Psoas muscle (tissue), 8 donors: ENCODE measurements around the gene CPTP. TPM values are rescaled to one million over a fixed set of nuclear protein-coding genes. Genes with fewer than 3 reads are reported as not detected.
A peak's percentile ranks its signal among the peaks of the same experiment; 100 is the strongest.

Source experiments
- ATAC-seq, 4 donors: fragments of 200-7000 bp; cut with Tn5 transposase; one replicate each; pipeline ENCODE4 v1.9.1; 2020; ENCODE audit warnings: moderate library complexity in 3 of 4, mild to moderate bottlenecking in 2 of 4
- DNase-seq, 2 donors: peaks; one replicate each; pipeline ENCODE4 v3.0.0-alpha.2; 2020
- H3K27ac ChIP-seq: fragments of 200-600 bp; one replicate; pipeline ENCODE4 v1.8.0; 2022
- H3K27me3 ChIP-seq, 3 donors: fragments of 200-600 bp in 1 of 3; one replicate each; pipeline versions ENCODE4 v1.6.1 to v1.8.0; 2013 to 2022; ENCODE audit warnings: low read length in 2 of 3, mild to moderate bottlenecking in 2 of 3, moderate library complexity in 1 of 3; ENCODE audit not compliant: insufficient read depth in 3 of 3
- H3K36me3 ChIP-seq, 2 donors: fragments of 200-600 bp in 1 of 2; one replicate each; pipeline versions ENCODE4 v1.6.1 to v1.8.0; 2013 to 2022; ENCODE audit warnings: low read depth in 1 of 2, mild to moderate bottlenecking in 1 of 2, moderate library complexity in 1 of 2; ENCODE audit not compliant: insufficient read depth in 1 of 2
- H3K4me1 ChIP-seq: fragments of 200-600 bp; one replicate; pipeline ENCODE4 v1.8.0; 2022
- H3K4me3 ChIP-seq: fragments of 200-600 bp; one replicate; pipeline ENCODE4 v1.8.0; 2022; ENCODE audit warnings: mild to moderate bottlenecking
- H3K9me3 ChIP-seq: fragments of 200-600 bp; one replicate; pipeline ENCODE4 v1.8.0; 2022
- WGBS, 3 donors: extraction: QIAGEN DNeasy Blood & Tissue Kit; methylation state at CpG; one replicate each; pipeline versions ENCODE4 v1.1.6 to v1.1.7; 2013; 5-methylcytosine and 5-hydroxymethylcytosine counted together
- intact Hi-C, 2 donors: fragments of 100-400 bp; cut with DNase I; formaldehyde crosslinking; loops; one replicate each; pipeline versions ENCODE4 v1.11.0 to v1.14.2; 2022
- polyA plus RNA-seq, 3 donors: library from polyadenylated mRNA; stranded (reverse); fragments of 200-250 nt; gene quantifications; one replicate each; pipeline ENCODE4 v1.2.3, GENCODE V29; 2013
- total RNA-seq, 4 donors: library from RNA; stranded (reverse); fragmentation: NEBNext Ultra II Directional in 2 of 4; extraction: Animal tissue kit (Norgen Biotek cat#: 25700) in 2 of 4; gene quantifications; one replicate each; pipeline versions ENCODE4 v1.2.1 to v1.2.4, GENCODE V29; 2021 to 2023
- TF ChIP-seq, protein P1 (sequence below): fragments of 200-600 bp; IDR thresholded peaks from one replicate; pipeline ENCODE4 v1.8.0; 2022; ENCODE audit warnings: antibody characterized with exemption
- donor health status: healthy with polysubstance abuse.
- donor health status: DM: no; HTN: no; CAD: no; lungs with moderate emphysema.
- donor health status: Bipolar disorder and iron deficiency.
- donor health status: healthy.
- donor health status: DM: yes; HTN: yes; CAD: no.
- donor health status: DM: no; HTN: no; CAD: no.
- donor health status: DM: no; HTN: no; CAD: no.
- donor health status: DM: yes; HTN: yes; CAD: no.

The CPTP gene
- total and polyA plus RNA-seq, 7 donors: 18.2 to 39.5 (median 31.3) TPM

DNA sequence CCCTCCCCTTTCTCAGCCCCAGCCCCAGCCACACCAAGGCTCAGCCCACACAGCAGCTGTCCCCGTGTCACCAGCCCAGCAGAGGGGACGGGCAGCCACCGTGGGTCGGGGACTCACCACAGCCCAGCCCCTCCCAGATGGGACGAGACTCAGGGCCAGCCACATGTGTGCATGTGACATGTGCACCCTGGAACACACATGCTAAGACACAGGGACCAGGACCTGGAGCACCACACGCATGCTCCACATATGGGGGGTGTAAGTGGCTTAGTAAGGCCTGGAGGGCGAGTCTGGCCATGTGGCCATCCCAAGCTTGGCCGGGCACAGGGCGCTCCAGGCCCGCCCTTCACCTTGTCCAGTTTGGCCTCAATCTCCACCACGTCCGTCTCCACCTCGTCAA, 20.9 kb upstream of the CPTP start:
- TF ChIP-seq, protein P1, sequence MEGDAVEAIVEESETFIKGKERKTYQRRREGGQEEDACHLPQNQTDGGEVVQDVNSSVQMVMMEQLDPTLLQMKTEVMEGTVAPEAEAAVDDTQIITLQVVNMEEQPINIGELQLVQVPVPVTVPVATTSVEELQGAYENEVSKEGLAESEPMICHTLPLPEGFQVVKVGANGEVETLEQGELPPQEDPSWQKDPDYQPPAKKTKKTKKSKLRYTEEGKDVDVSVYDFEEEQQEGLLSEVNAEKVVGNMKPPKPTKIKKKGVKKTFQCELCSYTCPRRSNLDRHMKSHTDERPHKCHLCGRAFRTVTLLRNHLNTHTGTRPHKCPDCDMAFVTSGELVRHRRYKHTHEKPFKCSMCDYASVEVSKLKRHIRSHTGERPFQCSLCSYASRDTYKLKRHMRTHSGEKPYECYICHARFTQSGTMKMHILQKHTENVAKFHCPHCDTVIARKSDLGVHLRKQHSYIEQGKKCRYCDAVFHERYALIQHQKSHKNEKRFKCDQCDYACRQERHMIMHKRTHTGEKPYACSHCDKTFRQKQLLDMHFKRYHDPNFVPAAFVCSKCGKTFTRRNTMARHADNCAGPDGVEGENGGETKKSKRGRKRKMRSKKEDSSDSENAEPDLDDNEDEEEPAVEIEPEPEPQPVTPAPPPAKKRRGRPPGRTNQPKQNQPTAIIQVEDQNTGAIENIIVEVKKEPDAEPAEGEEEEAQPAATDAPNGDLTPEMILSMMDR: no peak
- no peak for ATAC-seq
- DNase-seq: no peak
- no peaks in the 10 kb centered on the region for H3K27me3 ChIP-seq
- peaks cover 0 to 3% of the 10 kb centered on the region in 2 donors for H3K36me3 ChIP-seq
- no peak overlapping the region for H3K4me3 ChIP-seq
- intact Hi-C loops: no loop called here
- peak overlapping the region; percentile 67 for H3K27ac ChIP-seq
- peaks cover 33% of the 10 kb centered on the region for H3K4me1 ChIP-seq
- H3K9me3 ChIP-seq: no peaks in the 10 kb centered on the region
- WGBS, 3 donors: 65 to 74% (median 70%) methylated on average over 13 of the region's 13 CpGs

DNA sequence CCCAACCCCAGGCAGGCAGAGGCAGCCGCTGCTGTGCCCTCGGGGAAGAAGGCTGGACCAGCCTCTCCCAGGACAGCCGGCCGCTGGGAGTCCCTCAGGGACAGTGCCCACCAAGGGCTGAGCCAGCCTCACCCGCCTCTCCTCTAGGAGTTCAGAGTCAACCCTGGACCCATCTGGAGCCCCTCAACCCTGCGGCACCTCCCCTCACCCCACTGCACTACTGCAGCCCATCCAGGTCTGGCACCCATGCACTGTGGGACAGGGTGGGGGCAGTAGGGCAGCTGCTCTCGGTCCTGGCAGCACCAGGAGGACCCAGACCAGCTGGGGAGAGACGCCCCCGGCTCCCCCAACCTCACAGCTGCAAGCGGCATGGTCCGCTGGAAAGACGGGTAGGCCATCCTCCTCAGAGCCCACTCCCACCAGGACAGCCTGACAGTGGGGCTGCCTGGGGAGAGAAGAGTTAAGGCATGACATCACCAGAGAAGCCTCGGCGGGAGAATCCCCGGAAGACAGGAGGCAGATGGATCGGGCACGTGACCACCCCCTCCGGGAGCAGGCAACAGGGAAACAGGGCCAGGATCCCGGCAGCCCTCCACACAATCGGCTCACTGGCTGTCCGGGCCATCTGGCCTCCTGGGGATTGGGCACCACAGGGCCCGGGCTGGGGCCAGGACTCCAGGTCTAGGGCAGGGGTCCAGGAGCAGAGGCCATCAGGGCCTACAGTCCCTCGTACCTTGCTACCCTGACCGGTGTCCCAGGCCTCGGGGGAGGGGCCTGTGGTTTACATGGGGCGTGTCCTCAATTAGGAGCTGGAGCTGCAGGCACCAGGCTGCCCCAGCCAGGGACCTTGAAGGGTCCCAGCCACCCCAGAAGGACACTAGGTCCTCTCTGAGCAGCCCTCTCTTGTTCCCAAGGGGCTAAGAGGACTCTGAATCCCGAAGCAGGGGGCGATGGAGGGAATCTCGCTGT, 20.0 kb upstream of the CPTP start:
- peaks cover 42% of the 10 kb centered on the region for H3K4me1 ChIP-seq
- peak; percentile 4 to 27 (median 20) for ATAC-seq

DNA sequence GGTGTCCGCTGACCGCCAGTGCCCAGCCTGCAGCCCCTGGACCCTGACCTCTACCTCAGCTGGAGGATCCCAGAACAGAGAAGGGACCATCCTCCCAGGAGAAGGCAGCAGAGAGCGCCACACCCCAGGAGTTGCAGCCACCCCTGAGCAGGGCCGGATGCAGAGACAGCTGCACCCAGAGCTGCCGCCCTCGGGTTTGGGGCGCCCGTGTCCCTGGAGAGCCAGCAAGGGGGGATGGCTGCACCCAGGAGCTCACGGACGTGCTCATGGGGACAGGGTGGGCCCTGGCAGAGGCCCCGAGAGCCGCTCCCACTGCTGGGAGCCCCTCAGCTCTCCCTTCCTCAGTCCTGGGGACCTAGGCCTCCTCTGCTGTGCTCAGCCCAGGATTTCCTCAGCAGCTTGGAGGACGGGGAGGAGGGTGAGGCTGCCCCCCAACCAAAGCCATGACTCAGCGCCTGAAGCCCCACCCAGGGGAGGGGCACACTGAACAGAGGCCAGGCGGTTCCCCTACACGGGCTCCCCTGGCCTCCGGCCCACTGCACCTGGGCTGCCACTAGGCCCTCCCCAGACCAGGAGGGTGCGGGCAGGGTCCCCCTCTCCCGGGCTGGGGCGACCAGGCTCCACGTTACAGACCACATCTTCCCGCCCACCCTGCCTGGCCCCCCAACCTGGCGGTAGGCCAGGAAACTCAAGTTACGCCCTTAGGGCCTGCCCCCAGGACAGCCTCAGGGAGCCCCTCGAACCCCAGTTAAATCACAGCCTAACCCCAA, 19.1 kb upstream of the CPTP start:
- intact Hi-C loops: loop anchor here in 1 of 2 donors (5.0 kb wide), 1 partner anchor 42 kb away; the partner anchor contains the start of gene DVL1
- Histone ChIP-seq H3K4me3 (peak overlapping the region; percentile 93), H3K9me3 (no peaks in the 10 kb centered on the region), H3K4me1 (peaks cover 45% of the 10 kb centered on the region), H3K27ac (peak overlapping the region; percentile 67), H3K27me3 (no peaks in the 10 kb centered on the region), H3K36me3 (peaks cover 0 to 8% of the 10 kb centered on the region in 2 donors)
- WGBS, 3 donors: 20 to 29% (median 24%) methylated on average over 20 to 25 of the region's 25 CpGs
- TF ChIP-seq, protein P1: no peak
- DNase-seq: peak; percentile 80 to 84
- peak in 3 of 4 donors; percentile 7 to 10 (median 9) for ATAC-seq

More for the DNA sequence above, 20.0 kb upstream of the CPTP start:
- 20 to 29% (median 21%) methylated on average over 28 to 29 of the region's 29 CpGs for WGBS, 3 donors
- TF ChIP-seq, protein P1: no peak
- Histone ChIP-seq H3K4me3 (peak overlapping the region; percentile 93), H3K27ac (peak overlapping the region; percentile 67), H3K9me3 (no peaks in the 10 kb centered on the region), H3K36me3 (peaks cover 0 to 3% of the 10 kb centered on the region in 2 donors), H3K27me3 (no peaks in the 10 kb centered on the region)
- DNase-seq: peak; percentile 77 to 88
- intact Hi-C loops: loop anchor here in 1 of 2 donors (5.0 kb wide), 1 partner anchor 43 kb away; the partner anchor contains the start of gene DVL1

DNA sequence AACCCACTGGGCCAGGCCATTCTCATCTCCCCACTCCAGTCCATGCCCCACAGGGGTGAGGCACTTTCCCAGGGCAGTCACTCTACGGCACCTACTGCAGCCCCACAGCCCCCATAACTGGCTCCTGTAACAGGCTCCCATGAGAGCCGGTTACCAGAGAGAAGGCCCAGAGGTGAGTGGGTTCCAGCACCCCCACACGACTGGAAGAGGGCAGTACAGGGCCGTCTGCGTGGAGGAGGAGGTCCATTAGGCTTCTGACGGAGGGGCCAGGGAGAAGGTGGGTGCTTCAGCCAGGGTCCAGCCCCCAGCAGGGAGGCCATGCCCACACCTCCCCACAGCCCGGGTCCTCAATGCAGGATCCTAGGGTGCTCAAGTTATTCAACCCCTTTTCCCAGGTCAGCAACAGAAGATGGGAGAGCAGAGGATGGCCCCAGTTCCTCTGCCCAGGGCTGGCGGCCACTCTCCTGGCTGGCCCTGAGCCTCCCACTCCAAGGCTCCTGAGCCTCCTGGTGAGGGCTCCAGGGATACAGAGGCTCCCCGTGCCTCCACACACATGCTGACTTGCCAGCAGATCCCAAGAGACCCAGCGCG, 18.4 kb upstream of the CPTP start:
- DNase-seq (no peak), ATAC-seq (no peak)
- intact Hi-C loops: loop anchor here in 1 of 2 donors (5.0 kb wide), 1 partner anchor 41 kb away; the partner anchor contains the start of gene DVL1
- WGBS, 3 donors: 17 to 49% (median 20%) methylated on average over 10 to 11 of the region's 11 CpGs
- H3K27me3 ChIP-seq: no peaks in the 10 kb centered on the region
- TF ChIP-seq, protein P1: no peak
- H3K27ac ChIP-seq: peak overlapping the region; percentile 67
- H3K4me3 ChIP-seq: peak overlapping the region; percentile 93
- H3K36me3 ChIP-seq: peaks cover 0 to 13% of the 10 kb centered on the region in 2 donors
- H3K9me3 ChIP-seq: no peaks in the 10 kb centered on the region
- peaks cover 45% of the 10 kb centered on the region for H3K4me1 ChIP-seq
